GM23248 (cell line): ENCODE results near the gene CORO7. TPM values are rescaled to one million over a fixed set of nuclear protein-coding genes. Genes with fewer than 3 reads are reported as not detected.

Source experiments
- DNase-seq: peaks from one replicate; pipeline ENCODE4 v3.0.0-alpha.2; 2015
- H2AFZ ChIP-seq: fragments of 200-600 bp; sonication (generic); 2 replicates; pipeline ENCODE4 v1.6.1; 2016; ENCODE audit warnings: antibody characterized with exemption
- H3F3A ChIP-seq: fragments of 200-600 bp; sonication (generic); 2 replicates; pipeline ENCODE4 v1.6.1; 2016; ENCODE audit warnings: mild to moderate bottlenecking, antibody characterized with exemption, mixed run types; ENCODE audit not compliant: insufficient read depth
- H3K27ac ChIP-seq: fragments of 200-600 bp; sonication (generic); 2 replicates; pipeline ENCODE4 v1.5.1; 2016; ENCODE audit warnings: mild to moderate bottlenecking
- H3K27me3 ChIP-seq: fragments of 200-600 bp; sonication (generic); replicated peaks from 2 replicates; pipeline ENCODE4 v1.6.1; 2016; ENCODE audit warnings: mild to moderate bottlenecking; ENCODE audit not compliant: insufficient read depth
- H3K36me3 ChIP-seq: fragments of 200-600 bp; sonication (generic); 2 replicates; pipeline ENCODE4 v1.6.1; 2016; ENCODE audit warnings: low read depth, mild to moderate bottlenecking
- H3K4me1 ChIP-seq: fragments of 200-600 bp; sonication (generic); 2 replicates; pipeline ENCODE4 v1.6.1; 2016; ENCODE audit warnings: mild to moderate bottlenecking; ENCODE audit not compliant: insufficient read depth
- H3K4me2 ChIP-seq: fragments of 200-600 bp; sonication (generic); one replicate; pipeline ENCODE4 v1.6.1; 2016; ENCODE audit warnings: mild to moderate bottlenecking; ENCODE audit not compliant: unreplicated experiment
- H3K4me3 ChIP-seq: fragments of 200-600 bp; sonication (generic); 2 replicates; pipeline ENCODE4 v1.5.1; 2016; ENCODE audit warnings: mild to moderate bottlenecking
- H3K79me2 ChIP-seq: fragments of 200-600 bp; sonication (generic); 2 replicates; pipeline ENCODE4 v1.6.1; 2016; ENCODE audit warnings: mild to moderate bottlenecking; ENCODE audit not compliant: insufficient read depth
- H3K9ac ChIP-seq: fragments of 200-600 bp; sonication (generic); 2 replicates; pipeline ENCODE4 v1.6.1; 2016; ENCODE audit warnings: mild to moderate bottlenecking
- H3K9me2 ChIP-seq: fragments of 200-600 bp; sonication (generic); 2 replicates; pipeline ENCODE4 v1.6.1; 2016; ENCODE audit warnings: mixed run types, mild to moderate bottlenecking, moderate library complexity; ENCODE audit not compliant: insufficient read depth
- H3K9me3 ChIP-seq: fragments of 200-600 bp; sonication (generic); one replicate; pipeline ENCODE4 v1.6.1; 2017; ENCODE audit warnings: low read depth
- H4K20me1 ChIP-seq: fragments of 200-600 bp; sonication (generic); 2 replicates; pipeline ENCODE4 v1.6.0; 2016; ENCODE audit not compliant: insufficient read depth
- EZH2 ChIP-seq: fragments of 200-600 bp; sonication (generic); IDR thresholded peaks from 2 replicates; pipeline ENCODE4 v1.6.1; 2018; ENCODE audit warnings: antibody characterized with exemption, mild to moderate bottlenecking; ENCODE audit not compliant: insufficient read depth, poor library complexity, severe bottlenecking
- EZH2phosphoT487 ChIP-seq: fragments of 200-600 bp; sonication (generic); IDR thresholded peaks from 2 replicates; pipeline ENCODE4 v1.6.1; 2018; ENCODE audit warnings: antibody characterized with exemption, moderate library complexity, mild to moderate bottlenecking, low read depth; ENCODE audit not compliant: insufficient read depth
- WGBS, 2 experiments: methylation state at CpG; one replicate each; pipeline ENCODE4 v1.1.6; 2015 to 2017; ENCODE audit warnings: low lambda C conversion rate in 2 of 2, low coverage in 1 of 2; ENCODE audit errors: missing lambda C conversion rate in 2 of 2; 5-methylcytosine and 5-hydroxymethylcytosine counted together
- in situ Hi-C: fragments of 300-500 bp; cut with MboI; formaldehyde crosslinking; loops from 2 replicates; pipeline ENCODE4 v1.15.0; 2020
- polyA plus RNA-seq: library from polyadenylated mRNA; unstranded; fragments of >200 nt; fragmentation: Nextera tagmentation; extraction: Ambion mirVana; gene quantifications from 2 replicates; pipeline ENCODE4 v1.2.1, GENCODE V29; 2016
- total RNA-seq: library from RNA; depleted of rRNA; stranded (reverse); fragments of >200 nt; shearing (Covaris generic); gene quantifications from 2 replicates; pipeline ENCODE4 v1.2.3, GENCODE V29; 2014

CORO7 gene
- total and polyA plus RNA-seq, 2 experiments from 2014 or later: 7.3 to 13.2 TPM

DNA sequence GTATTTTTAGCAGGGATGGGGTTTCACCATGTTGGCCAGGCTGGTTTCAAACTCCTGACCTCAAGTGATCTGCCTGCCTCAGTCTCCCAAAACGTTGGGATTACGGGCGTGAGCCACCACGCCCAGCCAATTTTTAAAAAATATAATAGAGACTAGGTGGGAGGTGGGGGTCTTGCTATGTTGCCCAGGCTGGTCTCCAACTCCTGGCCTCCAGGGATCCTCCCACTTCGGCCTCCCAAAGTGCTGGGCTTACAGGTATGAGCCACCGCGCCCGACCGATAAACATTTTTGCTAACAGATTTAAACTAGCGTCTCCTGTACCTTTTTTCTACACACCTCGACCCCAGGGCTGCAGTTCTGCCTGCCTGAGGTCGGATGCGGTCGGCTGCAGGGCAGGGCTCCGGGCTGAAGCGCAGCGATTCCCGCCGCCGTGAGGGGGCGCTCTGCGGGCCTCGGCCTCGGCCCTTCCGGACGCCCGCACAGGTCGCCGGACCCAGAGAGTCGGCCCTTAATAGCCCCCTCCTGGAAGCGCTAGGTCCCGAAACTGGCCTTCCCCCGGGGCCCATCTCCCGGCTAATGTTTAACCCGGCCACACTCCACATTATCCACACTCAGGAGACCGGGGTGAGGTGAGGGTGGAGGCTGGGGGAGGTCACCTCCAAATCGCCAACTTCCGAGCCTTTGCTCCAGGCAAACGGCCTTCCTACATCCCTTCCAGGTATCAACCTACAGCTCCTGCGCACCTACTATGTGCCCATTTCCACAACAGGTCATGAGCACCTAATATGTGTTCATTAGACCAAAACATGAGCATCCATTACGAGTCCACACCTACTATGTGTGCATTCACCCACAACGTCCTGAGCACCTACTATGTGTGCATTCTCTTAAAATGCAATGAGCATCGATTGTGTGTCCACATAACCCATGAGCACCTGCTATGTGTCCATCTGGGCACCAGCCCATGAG lies 102.5 kb downstream of the CORO7 start:
- H3K79me2 ChIP-seq: peaks cover 26% of the 10 kb centered on the region
- no peak overlapping the region for H2AFZ ChIP-seq
- H3K9me2 ChIP-seq: no peaks in the 10 kb centered on the region
- H3K27ac ChIP-seq: no peak overlapping the region
- H3F3A ChIP-seq: peaks cover 17% of the 10 kb centered on the region
- no peak overlapping the region for H3K4me2 ChIP-seq
- no peaks in the 10 kb centered on the region for H3K9me3 ChIP-seq
- 31 to 32% methylated on average over 43 of the region's 43 CpGs for WGBS, 2 experiments
- DNase-seq: peak; percentile 52
- no peaks in the 10 kb centered on the region for H3K36me3 ChIP-seq
- H3K4me3 ChIP-seq: no peak overlapping the region
- H3K27me3 ChIP-seq: no peaks in the 10 kb centered on the region
- in situ Hi-C loops: no loop called here
- H4K20me1 ChIP-seq: no peaks in the 10 kb centered on the region
- TF ChIP-seq EZH2phosphoT487 (no peak), EZH2 (no peak)
- no peak overlapping the region for H3K9ac ChIP-seq
- peaks cover 17% of the 10 kb centered on the region for H3K4me1 ChIP-seq

DNA sequence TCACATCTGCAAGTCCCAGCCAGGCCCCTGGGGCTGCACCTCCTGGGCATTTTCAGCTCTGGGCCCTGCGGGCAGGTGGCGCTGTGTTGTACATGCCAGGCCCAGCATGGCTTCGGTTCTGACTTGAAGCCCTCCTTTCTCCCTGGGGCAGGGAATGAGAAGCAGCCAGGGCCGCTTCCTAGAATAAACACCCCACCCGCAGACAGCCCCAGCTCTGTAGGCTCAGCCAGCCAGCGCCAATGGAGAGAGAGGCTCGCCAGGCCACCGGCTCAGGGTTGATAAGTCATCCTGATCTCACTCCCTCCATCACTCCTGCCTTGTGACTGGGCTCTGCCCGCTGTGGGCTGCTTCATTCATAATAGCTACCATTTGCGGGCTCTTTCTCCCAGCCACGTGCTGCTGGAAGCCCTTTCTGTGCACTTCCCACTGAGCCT lies 106.5 kb downstream of the CORO7 start:
- no peaks in the 10 kb centered on the region for H4K20me1 ChIP-seq
- peak; percentile 70 for DNase-seq
- H3K4me2 ChIP-seq: no peak overlapping the region
- no peaks in the 10 kb centered on the region for H3K27me3 ChIP-seq
- no peak overlapping the region for H3K4me3 ChIP-seq
- WGBS, 2 experiments: 56 to 59% methylated on average over 11 of the region's 11 CpGs
- peak overlapping the region; percentile 50 for H2AFZ ChIP-seq
- H3K27ac ChIP-seq: peak overlapping the region; percentile 50
- no peaks in the 10 kb centered on the region for H3K79me2 ChIP-seq
- no peaks in the 10 kb centered on the region for H3K9me3 ChIP-seq
- H3K9me2 ChIP-seq: no peaks in the 10 kb centered on the region
- H3F3A ChIP-seq: peaks cover 18% of the 10 kb centered on the region
- H3K36me3 ChIP-seq: no peaks in the 10 kb centered on the region
- TF ChIP-seq EZH2 (no peak), EZH2phosphoT487 (no peak)
- H3K9ac ChIP-seq: no peak overlapping the region
- H3K4me1 ChIP-seq: no peaks in the 10 kb centered on the region
- in situ Hi-C loops: no loop called here

DNA sequence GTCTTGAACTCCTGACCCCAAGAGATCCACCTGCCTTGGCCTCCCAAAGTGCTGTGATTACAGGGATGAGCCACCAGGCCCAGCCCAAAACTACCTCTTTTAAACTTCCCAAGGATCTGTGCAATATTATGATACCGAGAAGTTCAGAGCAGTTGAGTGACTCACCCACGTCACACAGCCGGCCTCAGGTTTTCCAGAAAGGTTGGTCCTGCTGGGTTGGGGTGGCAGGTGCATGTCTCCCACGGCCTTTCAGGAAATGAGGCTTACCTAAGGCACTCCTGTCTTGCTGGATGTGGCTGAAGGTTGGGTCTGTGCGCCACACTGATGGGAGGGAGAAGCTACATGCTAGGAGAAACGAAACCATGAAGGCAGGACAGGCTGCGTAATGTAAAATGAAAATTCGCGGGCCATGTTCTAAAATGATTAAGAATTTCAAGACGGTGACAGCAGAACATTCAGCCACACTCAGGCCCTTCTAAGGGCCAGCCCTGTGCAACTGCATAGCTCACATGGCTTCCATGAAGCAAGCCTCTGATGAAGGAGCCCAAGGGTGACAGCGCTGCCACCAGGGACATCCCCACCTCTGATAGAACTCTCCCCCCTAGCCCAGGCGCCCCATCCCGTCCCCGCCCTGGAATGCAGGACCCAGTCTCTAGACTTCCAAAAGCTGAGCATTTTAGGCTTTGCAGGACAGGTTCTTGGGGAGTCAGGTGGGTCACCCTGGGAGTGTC lies 107.1 kb downstream of the CORO7 start:
- no peak overlapping the region for H3K27ac ChIP-seq
- no peaks in the 10 kb centered on the region for H3K9me2 ChIP-seq
- 94 to 96% methylated on average over 14 of the region's 14 CpGs for WGBS, 2 experiments
- no peaks in the 10 kb centered on the region for H3K27me3 ChIP-seq
- in situ Hi-C loops: no loop called here
- no peak for DNase-seq
- H3K4me1 ChIP-seq: no peaks in the 10 kb centered on the region
- H3K79me2 ChIP-seq: no peaks in the 10 kb centered on the region
- H3K9me3 ChIP-seq: no peaks in the 10 kb centered on the region
- no peak overlapping the region for H3K9ac ChIP-seq
- no peak overlapping the region for H2AFZ ChIP-seq
- peaks cover 14% of the 10 kb centered on the region for H3F3A ChIP-seq
- H4K20me1 ChIP-seq: no peaks in the 10 kb centered on the region
- no peak overlapping the region for H3K4me3 ChIP-seq
- no peaks in the 10 kb centered on the region for H3K36me3 ChIP-seq
- H3K4me2 ChIP-seq: no peak overlapping the region
- no peak for TF ChIP-seq EZH2phosphoT487
- TF ChIP-seq EZH2: no peak

DNA sequence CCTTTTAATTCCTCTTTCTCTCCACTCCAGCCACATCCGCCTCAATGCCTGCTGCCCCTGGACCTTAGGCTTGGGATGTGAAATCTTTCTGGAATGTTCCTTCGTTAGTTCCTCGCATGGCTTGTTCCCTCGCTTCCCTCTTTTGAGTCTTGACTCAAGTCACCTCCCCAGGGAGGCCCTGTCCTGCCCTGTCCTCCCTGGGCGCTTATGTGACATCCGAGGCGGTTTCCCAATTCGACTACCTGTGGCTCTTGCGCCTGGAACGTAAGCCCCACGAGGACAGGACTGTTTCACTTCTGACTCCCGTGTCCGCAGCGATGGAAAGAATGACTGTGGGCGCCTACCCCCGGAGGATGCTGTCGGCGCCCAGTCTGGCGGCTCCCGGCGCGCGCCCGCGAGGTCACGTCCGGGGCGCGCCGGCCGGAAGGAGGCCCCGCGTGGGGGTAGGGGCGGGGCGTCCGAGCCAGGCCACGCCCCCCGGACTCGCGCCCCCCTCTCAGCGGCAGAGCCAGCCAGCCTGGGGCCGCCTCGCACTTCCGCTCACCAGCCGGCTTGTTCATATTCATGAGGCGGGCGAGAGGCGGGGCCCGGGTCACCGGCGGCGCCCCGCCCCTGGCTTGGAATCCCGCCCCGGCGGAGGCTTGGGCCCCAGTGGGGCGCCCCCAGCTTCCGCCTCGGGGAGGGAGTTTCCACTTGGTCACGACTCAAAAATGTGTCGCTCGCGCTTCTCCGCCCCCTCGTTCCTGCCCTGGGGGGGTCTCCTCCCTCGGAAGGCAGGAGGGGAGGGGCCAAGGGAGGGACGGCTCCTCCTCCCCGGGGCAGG lies 109.0 kb downstream of the CORO7 start:
- Histone ChIP-seq H3K9me2 (no peaks in the 10 kb centered on the region), H3K79me2 (no peaks in the 10 kb centered on the region), H3F3A (peaks cover 13% of the 10 kb centered on the region), H3K27ac (peak overlapping the region; percentile 39), H3K4me1 (no peaks in the 10 kb centered on the region), H3K4me3 (peak overlapping the region; percentile 66), H4K20me1 (no peaks in the 10 kb centered on the region), H3K4me2 (peak overlapping the region; percentile 62), H3K27me3 (no peaks in the 10 kb centered on the region), H3K36me3 (no peaks in the 10 kb centered on the region), H3K9ac (peak overlapping the region; percentile 48; the same call in 1 of the 2 replicates), H3K9me3 (no peaks in the 10 kb centered on the region), H2AFZ (peak overlapping the region; percentile 75)
- no peak for TF ChIP-seq EZH2
- in situ Hi-C loops: no loop called here
- peak; percentile 93 for DNase-seq
- 17 to 19% methylated on average over 34 to 65 of the region's 68 CpGs for WGBS, 2 experiments
